ENCODE results near the gene CUEDC2.

GRCh38 chr10:102396730-102397151 is 35.6 kb downstream of the CUEDC2 start:
- no peak for TF ChIP-seq TAF1 (IDR thresholded peaks at IDR 0.05; ENCODE audit: low read depth, low read length)
- no peak for TF ChIP-seq POLR2AphosphoS5 (IDR thresholded peaks at IDR 0.05; ENCODE audit: low read depth, low read length)
- TF ChIP-seq POU2F2 (IDR thresholded peaks at IDR 0.05; ENCODE audit: low read depth, low read length) = no peak
- TF ChIP-seq POLR2A (IDR thresholded peaks at IDR 0.05; ENCODE audit: low read depth, low read length) = no peak
- no peak for TF ChIP-seq SPI1 (IDR thresholded peaks at IDR 0.05; ENCODE audit: low read depth, low read length)
